Activated CD8-positive, alpha-beta memory T cell treated with anti-CD3 and anti-CD28 coated beads for 24 hours (primary cell): ENCODE data around the gene POLR2E.

Experiments
- DNase-seq: peaks from one replicate; pipeline ENCODE4 v3.0.0-alpha.2; 2020

The POLR2E gene

DNA sequence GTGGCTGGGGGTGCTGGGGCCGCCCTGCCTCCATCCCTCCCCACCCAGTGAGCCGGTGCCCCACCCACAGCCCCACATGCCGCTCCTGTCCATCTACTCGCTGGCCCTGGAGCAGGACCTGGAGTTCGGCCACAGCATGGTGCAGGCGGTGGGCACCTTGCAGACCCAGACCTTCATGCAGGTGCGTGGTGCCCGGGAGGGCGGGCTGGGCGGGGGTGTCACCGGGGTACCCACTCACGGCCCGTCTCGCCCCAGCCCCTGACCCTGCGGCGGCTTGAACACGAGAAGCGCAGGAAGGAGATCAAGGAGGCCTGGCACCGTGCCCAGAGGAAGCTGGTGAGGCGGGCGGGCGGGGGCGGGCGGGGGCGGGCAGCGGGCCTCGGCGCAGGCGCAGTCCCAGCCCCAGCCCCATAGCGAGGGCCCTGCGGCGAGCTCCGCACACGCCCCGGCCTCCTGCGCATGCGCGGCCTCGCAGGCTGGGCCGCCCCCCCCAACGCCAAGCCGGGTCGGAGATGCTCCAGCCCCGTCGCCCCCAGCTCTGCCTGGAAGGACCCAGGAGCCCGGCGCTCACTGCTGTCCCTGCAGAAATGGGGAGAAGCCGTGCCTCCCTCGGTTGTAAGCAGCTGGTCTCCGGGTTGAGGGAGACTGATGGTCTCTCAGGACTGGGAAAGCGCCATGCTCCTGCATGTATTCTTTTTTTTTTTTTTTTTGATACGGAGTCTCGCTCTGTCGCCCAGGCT, 20.5 kb downstream of the POLR2E start:
- peak; percentile 93 for DNase-seq

DNA sequence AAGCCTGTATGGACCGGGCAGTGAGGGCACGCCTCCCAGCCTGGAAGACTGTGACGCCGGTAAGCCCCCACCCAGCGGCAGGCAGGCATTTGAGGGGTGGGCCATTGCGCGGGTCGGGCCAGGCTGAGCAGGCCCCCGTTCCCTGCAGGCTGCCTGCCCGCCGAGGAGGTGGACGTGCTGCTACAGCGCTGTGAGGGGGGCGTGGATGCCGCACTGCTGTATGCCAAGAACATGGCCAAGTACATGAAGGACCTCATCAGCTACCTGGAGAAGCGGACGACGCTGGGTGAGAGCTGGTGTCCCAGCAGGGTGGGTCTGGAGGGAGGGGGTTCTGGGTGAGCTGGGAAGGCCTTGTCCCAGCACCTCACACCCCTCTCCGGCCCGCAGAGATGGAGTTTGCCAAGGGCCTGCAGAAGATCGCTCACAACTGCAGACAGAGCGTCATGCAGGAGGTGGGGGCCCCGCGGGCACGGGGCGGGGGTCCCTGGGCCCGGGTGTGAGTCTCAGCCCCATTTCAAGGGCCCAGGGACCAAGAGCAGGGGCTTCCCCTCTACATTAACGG, 21.1 kb downstream of the POLR2E start:
- DNase-seq: peak; percentile 75

DNA sequence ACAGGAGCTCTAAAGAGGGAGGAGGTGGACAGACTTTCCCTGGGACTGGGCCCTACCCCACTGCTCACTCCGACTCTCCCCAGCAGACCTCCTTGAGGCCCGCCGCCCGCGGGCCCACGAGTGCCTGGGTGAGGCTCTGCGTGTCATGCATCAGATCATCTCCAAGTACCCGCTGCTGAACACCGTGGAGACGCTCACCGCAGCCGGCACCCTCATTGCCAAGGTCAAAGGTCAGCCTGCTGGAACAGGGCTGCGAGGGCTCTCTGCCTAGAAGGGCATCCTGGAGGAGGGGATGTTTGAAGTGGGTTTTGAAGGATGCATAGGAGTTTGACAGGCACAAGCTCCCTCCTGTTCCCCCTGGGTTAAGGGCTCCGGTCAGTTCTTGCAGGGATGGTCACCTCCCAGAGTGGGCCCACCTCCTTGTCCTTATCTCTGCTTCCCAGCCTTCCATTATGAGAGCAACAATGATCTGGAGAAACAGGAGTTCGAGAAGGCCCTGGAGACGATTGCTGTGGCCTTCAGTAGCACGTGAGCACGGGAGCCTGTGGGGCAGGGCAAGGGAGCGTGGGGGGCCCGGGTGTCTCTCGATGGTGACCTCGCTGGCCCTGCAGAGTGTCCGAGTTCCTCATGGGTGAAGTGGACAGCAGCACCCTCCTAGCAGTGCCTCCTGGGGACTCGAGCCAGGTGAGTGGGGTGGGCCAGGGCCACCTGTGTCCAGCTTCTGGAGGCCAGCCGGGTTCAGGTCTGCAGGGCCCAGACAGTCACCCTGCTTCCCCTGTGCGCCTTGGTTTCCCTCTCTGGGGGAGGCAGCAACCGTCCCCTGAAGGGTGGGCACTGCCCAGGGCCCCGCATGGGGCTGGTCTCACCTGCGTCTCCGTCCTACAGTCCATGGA, 21.9 kb downstream of the POLR2E start:
- DNase-seq: peak; percentile 64

DNA sequence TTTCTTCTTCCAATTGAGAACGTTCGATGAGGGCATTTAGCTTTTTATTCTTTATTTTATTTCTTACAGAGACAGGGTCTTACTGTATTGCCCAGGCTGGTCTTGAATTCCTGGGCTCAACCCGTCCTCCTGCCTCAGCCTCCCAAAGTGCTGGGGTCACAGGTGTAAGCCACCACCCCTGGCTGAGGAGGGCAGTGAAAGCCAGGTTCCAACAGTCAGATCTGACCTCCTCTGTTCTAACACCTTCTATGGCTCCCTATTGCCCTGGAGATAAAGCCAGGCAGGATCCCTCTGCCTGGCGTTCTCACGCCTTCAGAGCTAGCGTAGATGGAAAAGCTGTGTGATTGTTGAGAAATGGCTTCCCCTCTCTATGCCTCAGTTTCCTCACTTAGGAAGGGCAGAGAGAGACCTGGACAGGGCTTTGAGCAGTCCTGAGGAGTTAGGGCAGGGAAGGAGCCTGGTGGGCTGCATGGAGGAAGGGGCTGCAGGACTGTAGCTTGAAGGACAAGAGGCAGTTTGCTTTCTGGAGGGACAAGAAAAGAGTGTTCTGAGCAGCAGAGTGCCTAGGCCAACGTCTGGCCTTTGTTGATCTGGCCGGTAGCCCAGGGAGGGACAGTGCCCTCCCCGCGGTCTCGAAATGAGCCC, 22.7 kb downstream of the POLR2E start:
- no peak for DNase-seq

GRCh38 chr19:1070931-1071791, 24.0 kb downstream of the POLR2E start:
- no peak for DNase-seq

- DNase-seq: no peak
These were observed 24.6 kb downstream of the POLR2E start for GRCh38 chr19:1070576-1070930.

DNA sequence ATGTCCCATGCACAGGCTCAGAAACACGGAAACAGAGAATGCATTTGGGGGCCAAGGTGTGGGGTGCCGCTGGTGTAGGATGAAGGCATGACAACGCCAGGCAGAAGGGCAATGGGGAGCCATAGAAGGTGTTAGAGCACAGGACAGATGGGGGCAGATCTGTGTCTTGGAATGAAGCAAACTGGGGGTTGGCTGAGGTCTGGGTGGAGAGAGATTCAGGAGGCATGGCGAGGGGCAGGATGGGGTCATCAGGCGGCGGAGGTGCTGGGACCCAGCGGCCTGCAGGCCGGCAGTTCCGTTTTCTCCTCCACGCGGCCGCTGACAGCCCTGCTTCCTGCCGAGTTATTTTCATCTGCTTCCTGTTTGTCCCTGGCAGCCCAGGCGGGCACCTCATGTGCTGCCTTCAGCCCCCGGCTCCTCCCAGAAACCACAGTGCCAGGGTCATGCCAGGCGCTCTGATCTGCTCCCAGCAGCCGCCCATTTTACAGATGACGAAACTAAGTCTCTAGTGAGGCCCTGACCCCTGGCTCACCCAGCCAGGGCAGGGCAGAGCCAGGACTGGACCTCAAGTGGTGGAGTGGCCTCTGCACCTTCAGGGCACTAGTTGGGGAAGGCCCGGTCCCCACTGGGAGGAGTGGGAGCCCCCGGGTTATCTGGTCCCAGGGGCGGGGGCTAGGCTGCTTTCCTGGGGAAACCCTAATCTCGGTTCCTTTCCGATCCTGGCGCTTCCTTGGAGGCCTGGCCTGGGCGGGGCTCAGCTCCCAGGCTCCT, 26.0 kb downstream of the POLR2E start:
- DNase-seq: peak; percentile 80

DNA sequence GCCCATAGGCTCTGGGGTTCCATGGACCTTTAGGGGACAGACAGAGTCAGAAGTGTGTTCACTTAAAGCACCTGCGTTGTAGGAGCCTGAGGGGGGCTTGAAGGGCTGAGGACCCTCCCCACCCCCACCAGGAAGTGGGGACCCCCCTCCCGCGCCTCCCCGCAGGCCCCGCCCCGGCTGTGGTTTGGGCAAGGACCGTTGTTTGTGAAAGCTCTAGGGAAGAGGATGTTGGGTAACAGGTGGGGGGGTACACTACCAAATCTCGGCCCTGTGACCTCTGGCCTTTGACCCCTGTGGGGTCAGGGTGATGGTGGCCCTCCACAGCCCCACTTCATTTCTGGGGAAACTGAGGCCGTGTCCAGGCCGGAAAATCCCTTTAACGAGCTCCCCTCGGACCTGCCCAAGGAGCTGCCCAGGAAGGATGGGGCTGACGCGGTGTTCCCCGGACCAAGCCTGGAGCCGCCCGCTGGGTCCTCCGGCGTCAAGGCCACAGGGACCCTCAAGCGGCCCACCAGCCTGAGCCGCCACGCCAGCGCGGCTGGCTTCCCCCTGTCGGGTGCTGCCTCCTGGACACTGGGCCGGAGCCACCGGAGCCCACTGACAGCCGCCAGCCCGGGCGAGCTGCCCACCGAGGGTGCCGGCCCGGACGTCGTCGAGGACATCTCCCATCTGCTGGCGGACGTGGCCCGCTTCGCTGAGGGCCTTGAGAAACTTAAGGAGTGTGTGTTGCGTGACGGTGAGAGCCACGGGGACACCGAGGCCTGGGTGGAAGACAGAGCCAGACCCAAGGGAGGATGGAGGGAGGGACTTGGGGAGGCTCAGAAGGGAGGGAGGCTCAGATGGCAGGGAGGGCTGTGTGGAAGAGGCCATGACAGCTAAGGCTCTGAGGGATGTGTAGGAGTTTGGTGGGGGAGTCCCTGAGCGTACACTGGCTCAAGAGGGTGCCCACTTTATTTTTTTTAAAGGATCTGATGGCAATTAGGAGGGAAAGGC, 26.9 kb downstream of the POLR2E start:
- DNase-seq: peak; percentile 86

GRCh38 chr19:1067341-1067957, 27.7 kb downstream of the POLR2E start:
- no peak for DNase-seq

GRCh38 chr19:1066748-1067340, 28.3 kb downstream of the POLR2E start, which contains the start of gene ARHGAP45:
ARHGAP45 (plus strand) TSS chr19:1067167; CDS start chr19:1067406, 239 bp downstream.
- peak; percentile 91 for DNase-seq

DNA sequence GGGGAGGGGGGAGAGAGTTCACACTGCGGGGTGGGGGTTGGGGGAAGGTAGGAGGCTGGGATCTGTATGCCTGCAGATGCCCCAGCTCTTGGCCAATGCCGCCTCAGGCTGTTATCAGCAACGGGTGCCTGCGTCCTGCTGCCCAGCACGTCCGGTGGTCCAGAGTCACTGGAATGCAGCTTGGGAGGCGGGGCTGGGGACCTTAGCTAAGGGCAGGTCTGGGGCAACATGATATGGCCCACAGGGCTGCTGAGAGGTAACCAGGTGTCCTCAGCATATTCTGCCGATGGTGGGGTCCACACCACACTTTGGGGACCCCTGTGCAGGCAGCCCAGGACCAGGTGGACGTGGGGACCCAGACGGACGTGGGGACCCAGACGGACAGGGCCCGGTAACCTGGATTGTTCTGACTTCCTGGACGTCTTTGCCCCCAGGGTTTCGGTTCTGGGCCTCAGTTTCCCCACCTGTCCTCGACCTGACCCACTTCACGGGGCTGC, 28.9 kb downstream of the POLR2E start:
- DNase-seq: peak; percentile 67

DNA sequence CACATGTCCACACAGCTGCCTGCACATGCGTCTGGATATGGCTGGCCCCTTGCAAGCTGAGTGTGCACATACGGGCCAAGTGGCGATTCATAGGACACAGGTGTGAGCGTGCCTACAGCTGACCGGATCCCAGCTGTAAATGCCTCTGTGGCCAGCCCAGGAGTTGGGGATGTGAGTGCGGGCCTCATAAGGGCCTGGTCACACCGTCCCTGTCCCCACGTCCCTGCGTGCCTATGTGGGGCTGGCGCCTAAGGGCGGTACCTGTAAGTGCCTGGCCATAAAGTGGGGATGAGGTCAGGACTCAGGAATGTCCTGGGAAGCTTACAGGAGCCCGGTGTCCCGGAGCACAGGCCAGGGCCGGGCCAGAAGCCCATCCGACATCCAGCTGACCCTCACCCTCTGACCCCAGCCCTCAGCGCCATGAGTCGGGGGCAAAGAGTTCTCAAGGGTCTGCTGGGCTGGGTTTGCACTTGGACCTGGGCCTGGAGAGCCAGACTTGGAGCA, 29.5 kb downstream of the POLR2E start:
- DNase-seq: peak; percentile 72

DNA sequence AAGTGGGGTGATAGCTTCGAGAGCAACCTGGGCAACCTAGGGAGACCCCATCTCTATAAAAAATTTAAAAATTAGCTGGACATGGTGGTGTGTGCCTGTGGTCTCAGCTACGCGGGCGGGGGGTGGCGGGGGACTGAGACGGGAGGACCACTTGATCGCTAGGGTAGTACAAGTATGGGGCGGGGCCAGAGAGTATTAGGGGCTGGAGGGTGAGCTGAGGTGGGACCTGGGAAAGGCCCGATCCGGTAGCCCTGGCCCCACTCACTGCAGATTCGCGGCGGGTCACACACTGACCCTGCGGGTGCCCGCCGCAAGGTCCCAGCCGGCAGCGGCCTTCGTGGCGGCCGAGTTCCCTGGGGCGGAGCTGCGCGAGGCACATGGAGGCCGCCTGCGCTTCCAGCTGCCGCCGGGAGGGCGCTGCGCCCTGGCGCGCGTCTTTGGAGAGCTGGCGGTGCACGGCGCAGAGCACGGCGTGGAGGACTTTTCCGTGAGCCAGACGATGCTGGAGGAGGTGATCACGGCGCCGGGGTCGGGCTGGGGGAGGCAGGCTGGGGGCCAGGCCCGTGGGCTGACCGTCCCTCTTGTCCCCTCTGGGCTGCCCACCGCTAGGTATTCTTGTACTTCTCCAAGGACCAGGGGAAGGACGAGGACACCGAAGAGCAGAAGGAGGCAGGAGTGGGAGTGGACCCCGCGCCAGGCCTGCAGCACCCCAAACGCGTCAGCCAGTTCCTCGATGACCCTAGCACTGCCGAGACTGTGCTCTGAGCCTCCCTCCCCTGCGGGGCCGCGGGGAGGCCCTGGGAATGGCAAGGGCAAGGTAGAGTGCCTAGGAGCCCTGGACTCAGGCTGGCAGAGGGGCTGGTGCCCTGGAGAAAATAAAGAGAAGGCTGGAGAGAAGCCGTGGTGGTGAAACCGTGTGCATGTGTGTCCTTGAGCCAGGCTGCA, 30.2 kb downstream of the POLR2E start:
- peak; percentile 89 for DNase-seq

DNA sequence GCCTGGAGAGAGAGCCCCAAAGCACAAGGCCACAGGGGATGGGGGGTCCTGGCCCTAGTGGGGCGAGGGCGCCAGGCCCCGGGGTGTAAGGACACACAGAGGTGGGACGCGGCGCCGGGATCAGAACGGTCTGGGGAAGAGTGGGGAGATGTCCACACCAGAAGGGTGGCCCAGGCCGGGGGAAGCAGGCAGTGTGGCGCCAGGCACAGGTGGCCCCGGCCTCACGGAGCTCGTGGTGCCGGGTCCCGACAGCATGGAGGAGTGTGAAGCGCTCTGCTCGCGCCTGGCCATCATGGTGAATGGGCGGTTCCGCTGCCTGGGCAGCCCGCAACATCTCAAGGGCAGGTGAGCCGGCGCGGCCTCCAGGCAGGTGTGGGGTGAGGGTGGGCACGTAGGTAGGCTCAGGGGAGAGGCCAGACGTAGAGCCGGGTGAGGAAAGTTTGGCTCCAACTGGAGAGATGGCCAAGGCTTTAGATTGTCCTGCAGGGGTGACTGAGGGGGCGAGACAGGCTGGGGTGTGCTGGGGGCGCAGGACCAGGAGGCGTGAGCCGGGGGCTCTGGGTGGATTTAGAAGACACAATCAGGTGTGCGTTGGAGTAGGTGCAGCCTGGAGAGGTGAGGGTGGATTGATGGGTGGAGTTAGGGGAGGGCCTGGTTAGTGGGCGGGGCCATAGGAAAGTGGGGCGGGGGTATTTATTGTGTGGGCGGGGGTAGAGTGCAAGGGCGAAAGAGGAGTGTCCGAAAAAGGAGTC, 31.1 kb downstream of the POLR2E start:
- DNase-seq: no peak

- peak; percentile 72 for DNase-seq
These were observed 31.9 kb downstream of the POLR2E start for GRCh38 chr19:1063030-1063908.
